T-helper 2 cell (primary cell): ENCODE data around the gene SET.

Experiments
- DNase-seq, 5 experiments: peaks; one replicate each; pipeline versions ENCODE4 v3.0.0 to v3.0.0-alpha.2; 2012 to 2022

Gene SET

DNA sequence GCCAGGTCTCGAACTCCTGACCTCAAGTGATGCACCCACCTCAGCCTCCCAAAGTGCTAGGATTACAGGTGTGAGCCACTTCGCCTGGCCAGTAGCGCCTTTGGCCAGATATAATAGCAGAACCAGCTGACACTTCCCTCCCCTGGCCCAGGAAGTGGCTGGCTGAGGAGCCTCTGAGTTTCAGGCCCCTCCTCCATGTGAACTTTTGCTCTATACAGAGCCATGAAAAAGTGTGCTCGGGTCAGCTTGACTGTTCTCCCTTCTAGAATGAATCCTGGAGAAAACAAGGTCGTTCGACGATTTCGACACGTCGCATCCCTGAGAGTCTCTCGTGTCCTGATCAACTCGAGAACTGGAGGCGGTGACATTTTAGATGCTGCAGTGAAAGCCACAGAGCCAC, 43.6 kb downstream of the SET start:
- no peak for DNase-seq

DNA sequence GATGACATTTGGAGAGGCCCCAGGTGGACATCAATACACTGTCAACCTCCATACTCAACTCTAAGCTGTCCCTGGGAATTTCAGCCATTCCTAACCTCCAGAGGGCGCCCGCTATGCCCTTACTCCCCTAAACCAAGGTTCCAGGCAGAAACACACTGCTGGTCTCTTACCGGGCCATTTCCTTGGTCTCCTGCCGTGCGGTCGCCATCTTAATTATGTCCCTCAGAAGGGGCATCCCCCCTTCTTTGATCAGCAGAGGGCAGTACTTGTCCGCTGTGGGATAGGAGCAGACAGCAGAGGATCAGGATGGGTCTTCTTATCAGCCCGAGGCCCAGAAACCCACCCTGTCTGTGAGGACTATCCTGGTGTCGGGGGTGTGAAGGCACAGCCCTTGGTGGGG, 44.2 kb downstream of the SET start:
- no peak for DNase-seq

DNA sequence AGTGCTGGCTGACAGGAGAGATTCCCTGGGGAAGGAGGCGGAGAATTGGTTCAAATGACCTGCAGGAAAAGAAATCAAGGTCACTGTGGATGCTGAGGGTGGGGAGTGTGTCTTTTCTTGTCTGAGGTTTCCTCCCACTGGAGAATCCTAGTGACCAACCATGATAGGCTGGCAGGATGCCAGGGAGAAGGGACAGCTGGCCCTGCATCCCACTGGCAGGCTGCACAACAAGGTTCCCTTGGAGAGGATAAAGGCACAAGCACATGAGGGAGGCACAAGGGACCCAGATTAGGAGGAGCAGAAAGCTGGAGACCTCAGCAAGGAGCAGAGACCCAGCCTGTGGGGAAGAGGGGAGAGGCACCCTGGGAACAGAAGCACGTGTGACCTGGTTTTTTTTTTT, 46.4 kb downstream of the SET start:
- no peak for DNase-seq

DNA sequence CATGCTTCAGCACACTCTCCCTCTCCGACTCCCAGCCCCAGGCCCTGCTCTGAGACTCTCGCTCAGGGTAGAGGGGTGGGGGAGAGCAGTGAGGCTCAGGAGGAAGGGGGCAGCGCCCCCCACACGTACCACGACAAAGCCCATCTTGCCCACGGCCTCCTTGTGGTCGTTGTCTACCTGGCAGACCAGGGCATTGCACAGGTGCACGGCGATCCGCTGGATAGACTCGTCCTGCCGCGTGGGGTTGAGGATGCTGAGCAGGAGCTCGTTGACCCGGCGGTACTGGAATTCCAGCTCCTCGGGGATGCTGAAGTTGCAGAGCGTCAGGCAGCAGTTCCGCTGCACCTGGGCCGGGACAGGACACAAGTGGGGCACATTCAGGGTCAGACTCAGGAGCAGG, 53.4 kb downstream of the SET start:
- DNase-seq: no peak

DNA sequence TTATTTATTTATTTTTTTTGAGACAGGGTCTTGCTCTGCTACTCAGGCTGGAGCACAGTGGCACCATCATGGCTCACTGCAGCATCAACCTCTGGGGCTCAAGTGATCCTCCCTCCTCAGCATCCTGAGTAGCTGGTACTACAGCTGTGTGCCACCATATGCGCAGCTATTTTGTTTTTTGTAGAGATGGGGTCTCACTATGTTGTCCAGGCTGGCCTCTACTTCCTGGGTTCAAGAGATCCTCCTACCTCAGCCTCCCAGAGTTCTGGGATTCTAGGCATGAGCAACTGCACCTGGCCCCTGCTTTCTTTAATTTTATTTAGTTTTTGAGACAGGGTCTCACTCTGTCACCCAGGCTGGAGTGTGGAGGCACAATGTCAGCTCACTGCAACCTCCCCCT, 54.4 kb downstream of the SET start:
- no peak for DNase-seq
